Measurements from ENCODE around the gene MIPOL1. TPM values are rescaled to one million over a fixed set of nuclear protein-coding genes. Genes with fewer than 3 reads are reported as not detected.
A peak's percentile ranks its signal among the peaks of the same experiment; 100 is the strongest.
"Not testable (repeated sequence)": the region's sequence is repeated elsewhere in the genome, so short reads cannot be mapped to it uniquely, and the experiment has no call there.

Gene MIPOL1
- total and polyA plus RNA-seq, 8 donors: 2.4 to 9.0 (median 6.4) TPM

DNA sequence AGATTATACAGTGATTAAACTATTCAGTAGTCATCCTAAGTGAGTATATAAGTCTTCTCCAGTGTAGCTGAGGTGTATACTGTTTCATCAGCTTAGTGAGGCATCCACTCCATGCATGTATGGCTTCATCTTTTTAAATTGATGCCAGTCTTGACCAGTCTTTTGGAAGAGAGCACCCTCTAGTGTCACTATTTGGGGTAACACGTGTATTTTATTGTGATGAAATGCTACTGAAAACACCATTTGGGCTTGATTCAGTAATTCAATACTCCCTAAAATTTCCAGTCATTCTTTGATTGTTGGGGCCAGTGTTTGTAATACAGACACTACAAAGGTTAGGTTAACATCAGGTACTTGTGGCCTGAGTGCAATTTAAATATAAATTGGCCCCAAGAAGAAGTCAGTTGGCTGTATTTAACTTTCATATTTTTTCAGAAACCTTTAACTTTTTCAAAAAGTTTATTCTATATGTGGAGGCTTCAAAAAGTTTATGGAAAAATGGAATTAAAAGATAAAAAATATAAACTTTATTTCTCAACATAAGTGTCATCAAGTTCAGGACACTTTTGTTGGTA lies 35.3 kb downstream of the MIPOL1 start:
- 5 to 20% methylated on average over 1 of the region's 1 CpG for WGBS, 2 donors
- Histone ChIP-seq H3K27me3 (no peaks in the 10 kb centered on the region), H3K4me3 (no peak overlapping the region), H3K4me1 (no peaks in the 10 kb centered on the region), H3K9me3 (no peaks in the 10 kb centered on the region), H3K36me3 (no peaks in the 10 kb centered on the region), H3K27ac (no peak overlapping the region)
- ATAC-seq (peak in 3 of 4 donors; percentile 74 to 77 (median 77)), FAIRE-seq (no peak), DNase-seq (no peak)
- TF ChIP-seq, protein P1, sequence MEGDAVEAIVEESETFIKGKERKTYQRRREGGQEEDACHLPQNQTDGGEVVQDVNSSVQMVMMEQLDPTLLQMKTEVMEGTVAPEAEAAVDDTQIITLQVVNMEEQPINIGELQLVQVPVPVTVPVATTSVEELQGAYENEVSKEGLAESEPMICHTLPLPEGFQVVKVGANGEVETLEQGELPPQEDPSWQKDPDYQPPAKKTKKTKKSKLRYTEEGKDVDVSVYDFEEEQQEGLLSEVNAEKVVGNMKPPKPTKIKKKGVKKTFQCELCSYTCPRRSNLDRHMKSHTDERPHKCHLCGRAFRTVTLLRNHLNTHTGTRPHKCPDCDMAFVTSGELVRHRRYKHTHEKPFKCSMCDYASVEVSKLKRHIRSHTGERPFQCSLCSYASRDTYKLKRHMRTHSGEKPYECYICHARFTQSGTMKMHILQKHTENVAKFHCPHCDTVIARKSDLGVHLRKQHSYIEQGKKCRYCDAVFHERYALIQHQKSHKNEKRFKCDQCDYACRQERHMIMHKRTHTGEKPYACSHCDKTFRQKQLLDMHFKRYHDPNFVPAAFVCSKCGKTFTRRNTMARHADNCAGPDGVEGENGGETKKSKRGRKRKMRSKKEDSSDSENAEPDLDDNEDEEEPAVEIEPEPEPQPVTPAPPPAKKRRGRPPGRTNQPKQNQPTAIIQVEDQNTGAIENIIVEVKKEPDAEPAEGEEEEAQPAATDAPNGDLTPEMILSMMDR (IDR thresholded peaks at IDR 0.05): peak; percentile 16 to 56 (median 44)
- intact Hi-C loops (cut with DNase I): no loop called here

DNA sequence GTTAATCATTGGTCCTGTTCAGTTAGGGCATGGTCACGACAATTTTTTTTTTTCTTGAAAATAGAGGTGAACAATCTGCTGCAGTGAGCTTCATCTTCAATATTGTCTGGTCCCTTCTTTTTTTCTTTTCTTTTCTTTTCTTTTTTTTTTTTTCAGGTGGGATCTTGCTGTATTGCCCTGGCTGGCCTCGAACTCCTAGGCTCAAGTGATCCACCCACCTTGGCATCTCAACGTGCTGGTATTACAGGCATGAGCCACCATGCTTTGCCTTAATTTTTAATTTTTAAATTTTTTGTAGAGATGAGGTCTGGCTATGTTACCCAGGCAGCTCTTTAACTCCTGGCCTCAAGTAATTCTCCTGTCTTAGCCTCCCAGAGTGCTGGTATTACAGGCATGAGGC lies 36.5 kb downstream of the MIPOL1 start:
- intact Hi-C loops (cut with DNase I): no loop called here
- H3K9me3 ChIP-seq: no peaks in the 10 kb centered on the region
- no peaks in the 10 kb centered on the region for H3K27me3 ChIP-seq
- DNase-seq (no peak), ATAC-seq (no peak), FAIRE-seq (no peak)
- 76 to 89% methylated on average over 3 of the region's 3 CpGs for WGBS, 2 donors
- no peak overlapping the region for H3K4me3 ChIP-seq
- TF ChIP-seq, protein P1 (IDR thresholded peaks at IDR 0.05): no peak
- no peak overlapping the region for H3K27ac ChIP-seq
- H3K36me3 ChIP-seq: no peaks in the 10 kb centered on the region
- no peaks in the 10 kb centered on the region for H3K4me1 ChIP-seq

DNA sequence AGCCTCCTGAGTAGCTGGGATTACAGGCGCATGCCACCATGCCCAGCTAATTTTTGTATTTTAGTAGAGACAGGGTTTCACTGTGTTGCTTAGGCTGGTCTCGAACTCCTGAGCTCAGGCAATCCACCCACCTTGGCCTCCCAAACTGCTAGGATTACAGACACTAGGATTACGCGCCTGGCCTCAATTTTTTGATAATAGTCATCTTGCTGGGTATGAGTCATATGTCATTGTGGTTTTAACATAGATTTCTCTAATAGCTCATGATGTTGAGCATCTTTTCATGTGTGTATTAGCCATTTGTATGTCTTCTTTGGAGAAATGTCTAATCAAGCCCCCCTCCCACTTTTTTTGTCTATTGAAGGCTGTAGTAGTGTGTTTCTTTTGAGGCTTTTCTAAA lies 38.3 kb downstream of the MIPOL1 start:
- H3K27ac ChIP-seq; DNase-seq; H3K36me3 ChIP-seq; intact Hi-C loops (cut with DNase I); FAIRE-seq; H3K4me1 ChIP-seq; H3K4me3 ChIP-seq; ATAC-seq; H3K27me3 ChIP-seq; H3K9me3 ChIP-seq: not testable (repeated sequence)
- WGBS, 2 donors: 97 to 98% methylated on average over 4 of the region's 4 CpGs

DNA sequence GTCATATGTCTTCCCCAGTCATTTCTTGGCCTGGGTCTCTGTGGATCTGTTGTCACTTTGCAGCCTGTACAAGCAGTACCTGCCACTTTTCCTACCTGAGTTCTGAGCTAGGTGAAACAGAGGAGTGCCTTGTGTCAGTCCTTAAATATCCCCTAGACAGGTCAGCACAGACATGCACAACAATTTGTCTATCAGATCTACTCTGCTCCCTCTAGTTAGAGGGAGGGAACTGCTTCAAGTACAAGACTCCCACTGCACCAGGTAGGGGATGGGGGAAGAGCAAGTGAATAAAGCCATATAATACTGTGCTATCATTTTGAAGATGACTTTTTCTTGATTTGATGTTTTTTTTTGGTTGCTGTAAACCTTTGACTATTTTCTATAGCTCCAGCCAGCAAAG lies 39.4 kb downstream of the MIPOL1 start:
- ATAC-seq: no peak
- no peak for FAIRE-seq
- H3K27me3 ChIP-seq: no peaks in the 10 kb centered on the region
- H3K36me3 ChIP-seq: no peaks in the 10 kb centered on the region
- TF ChIP-seq, protein P1 (IDR thresholded peaks at IDR 0.05): no peak
- H3K4me1 ChIP-seq: no peaks in the 10 kb centered on the region
- no peak overlapping the region for H3K4me3 ChIP-seq
- no peak overlapping the region for H3K27ac ChIP-seq
- no peak for DNase-seq
- H3K9me3 ChIP-seq: no peaks in the 10 kb centered on the region
- intact Hi-C loops (cut with DNase I): no loop called here

DNA sequence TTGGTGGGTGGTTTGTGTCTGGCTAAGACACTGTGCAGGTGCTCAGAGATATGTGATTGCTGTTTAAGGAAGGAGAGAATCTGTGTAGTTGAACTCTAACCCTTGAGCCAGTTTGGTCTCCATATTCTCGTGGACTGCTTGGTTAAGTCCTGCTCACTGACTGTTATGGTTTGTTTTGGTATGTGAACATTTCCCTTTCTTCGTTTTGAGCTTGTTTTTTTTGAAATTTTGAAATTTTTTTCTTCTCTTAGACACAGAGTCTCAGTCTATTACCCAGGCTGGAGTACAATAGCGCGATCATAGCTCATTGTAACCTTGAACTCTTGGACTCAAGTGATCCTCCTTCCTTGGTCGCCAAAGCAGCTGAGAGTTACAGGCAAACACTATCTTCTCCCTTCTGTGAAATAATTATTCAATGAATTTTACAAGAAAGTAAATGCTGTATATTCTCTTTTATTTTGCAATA lies 40.0 kb downstream of the MIPOL1 start:
- no peak for DNase-seq
- 65 to 74% methylated on average over 5 of the region's 5 CpGs for WGBS, 2 donors
- no peak overlapping the region for H3K4me3 ChIP-seq
- H3K9me3 ChIP-seq: no peaks in the 10 kb centered on the region
- ATAC-seq: no peak
- H3K27me3 ChIP-seq: no peaks in the 10 kb centered on the region
- intact Hi-C loops (cut with DNase I): no loop called here
- FAIRE-seq: no peak
- TF ChIP-seq, protein P1 (IDR thresholded peaks at IDR 0.05): no peak
- no peaks in the 10 kb centered on the region for H3K36me3 ChIP-seq
- no peak overlapping the region for H3K27ac ChIP-seq
- H3K4me1 ChIP-seq: no peaks in the 10 kb centered on the region
